Kidney (tissue), 14 donors: ENCODE results near the gene SBF1. TPM values are rescaled to one million over a fixed set of nuclear protein-coding genes. Genes with fewer than 3 reads are reported as not detected.
A peak's percentile ranks its signal among the peaks of the same experiment; 100 is the strongest.

ENCODE experiments used
- DNase-seq, 5 donors: peaks; one replicate each; pipeline ENCODE4 v3.0.0-alpha.2; 2013 to 2020
- FAIRE-seq: peaks from 2 replicates; lab custom pipeline; 2012; peaks lifted over from hg19 to GRCh38; lab: Jason Lieb, UNC
- H3K27ac ChIP-seq, 2 donors: one replicate each; pipeline ENCODE4 v1.7.0; 2013; ENCODE audit warnings: low read depth in 2 of 2, low read length in 2 of 2, inconsistent platforms in 1 of 2
- H3K27me3 ChIP-seq: one replicate; pipeline ENCODE4 v1.7.1; 2013; ENCODE audit warnings: low read length, inconsistent platforms; ENCODE audit not compliant: control insufficient read depth, insufficient read depth
- H3K36me3 ChIP-seq, 3 donors: one replicate each; pipeline versions ENCODE4 v1.7.0 to v1.7.1; 2013; ENCODE audit warnings: low read length in 3 of 3, control low read depth in 1 of 3, inconsistent platforms in 1 of 3; ENCODE audit not compliant: insufficient read depth in 3 of 3, control insufficient read depth in 2 of 3
- H3K4me1 ChIP-seq, 3 donors: one replicate each; pipeline versions ENCODE4 v1.7.0 to v1.7.1; 2013; ENCODE audit warnings: low read length in 3 of 3, inconsistent platforms in 1 of 3, low read depth in 1 of 3; ENCODE audit not compliant: control insufficient read depth in 2 of 3, insufficient read depth in 2 of 3
- H3K4me3 ChIP-seq, 3 donors: one replicate each; pipeline versions ENCODE4 v1.7.0 to v1.8.1; 2013; ENCODE audit warnings: low read length in 3 of 3, control low read depth in 1 of 3, inconsistent platforms in 1 of 3
- H3K9ac ChIP-seq, 3 donors: one replicate each; pipeline versions ENCODE4 v1.7.0 to v1.7.1; 2013; ENCODE audit warnings: low read length in 3 of 3, control low read depth in 1 of 3, inconsistent platforms in 1 of 3
- H3K9me3 ChIP-seq, 3 donors: one replicate each; pipeline versions ENCODE4 v1.7.0 to v1.7.1; 2013; ENCODE audit warnings: low read length in 3 of 3, control low read depth in 1 of 3, inconsistent platforms in 1 of 3; ENCODE audit not compliant: control insufficient read depth in 2 of 3, insufficient read depth in 1 of 3
- intact Hi-C: fragments of 100-400 bp; cut with DNase I; formaldehyde crosslinking; loops from one replicate; pipeline ENCODE4 v1.11.1; 2022
- polyA plus RNA-seq: library from polyadenylated mRNA; stranded (reverse); fragments of 350-450 nt; fragmentation: Illumina TruSeq; extraction: RNeasy Lipid Tissue Mini Kit (QIAGEN cat#74804); gene quantifications from one replicate; pipeline ENCODE4 v1.2.3, GENCODE V29; 2014; ENCODE audit warnings: low read depth, low replicate concordance; ENCODE audit not compliant: insufficient read depth
- total RNA-seq: library from RNA; stranded (reverse); fragmentation: NEBNext Ultra II Directional; extraction: Animal tissue kit (Norgen Biotek cat#: 25700); gene quantifications from one replicate; pipeline ENCODE4 v1.2.1, GENCODE V29; 2021
- TF ChIP-seq, protein P1 (sequence below): IDR thresholded peaks from 3 replicates; pipeline ENCODE4 v1.5.1; 2012; ENCODE audit warnings: mild to moderate bottlenecking, moderate library complexity, borderline replicate concordance; ENCODE audit not compliant: insufficient read depth; ENCODE audit errors: extremely low read depth
- donor health status: control.
- donor health status: control.
- donor health status: control.
- donor health status: control.
- donor health status: control.
- donor health status: DM: yes; HTN: yes; CAD: no.
- donor health status: Normal renal cell carcinoma (clear cell type).

SBF1 gene
- total and polyA plus RNA-seq, 2 donors from 2014 or later, result 18.1 to 73.9 TPM

GRCh38 chr22:50487290-50488005, 12.6 kb upstream of the SBF1 start:
- Histone ChIP-seq H3K27ac (peak overlapping the region in 1 of 2 donors; percentile 18), H3K4me3 (peak overlapping the region in 2 of 3 donors; percentile 69 to 75), H3K27me3 (no peaks in the 10 kb centered on the region), H3K9me3 (no peaks in the 10 kb centered on the region), H3K4me1 (peaks cover 0 to 13% (median 0%) of the 10 kb centered on the region in 3 donors), H3K9ac (peak overlapping the region in 1 of 3 donors; percentile 51), H3K36me3 (peaks cover 0 to 4% (median 0%) of the 10 kb centered on the region in 3 donors)
- TF ChIP-seq, protein P1, sequence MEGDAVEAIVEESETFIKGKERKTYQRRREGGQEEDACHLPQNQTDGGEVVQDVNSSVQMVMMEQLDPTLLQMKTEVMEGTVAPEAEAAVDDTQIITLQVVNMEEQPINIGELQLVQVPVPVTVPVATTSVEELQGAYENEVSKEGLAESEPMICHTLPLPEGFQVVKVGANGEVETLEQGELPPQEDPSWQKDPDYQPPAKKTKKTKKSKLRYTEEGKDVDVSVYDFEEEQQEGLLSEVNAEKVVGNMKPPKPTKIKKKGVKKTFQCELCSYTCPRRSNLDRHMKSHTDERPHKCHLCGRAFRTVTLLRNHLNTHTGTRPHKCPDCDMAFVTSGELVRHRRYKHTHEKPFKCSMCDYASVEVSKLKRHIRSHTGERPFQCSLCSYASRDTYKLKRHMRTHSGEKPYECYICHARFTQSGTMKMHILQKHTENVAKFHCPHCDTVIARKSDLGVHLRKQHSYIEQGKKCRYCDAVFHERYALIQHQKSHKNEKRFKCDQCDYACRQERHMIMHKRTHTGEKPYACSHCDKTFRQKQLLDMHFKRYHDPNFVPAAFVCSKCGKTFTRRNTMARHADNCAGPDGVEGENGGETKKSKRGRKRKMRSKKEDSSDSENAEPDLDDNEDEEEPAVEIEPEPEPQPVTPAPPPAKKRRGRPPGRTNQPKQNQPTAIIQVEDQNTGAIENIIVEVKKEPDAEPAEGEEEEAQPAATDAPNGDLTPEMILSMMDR, result no peak
- no peak for DNase-seq
- FAIRE-seq, result no peak
- intact Hi-C loops, result no loop called here

- H3K27ac ChIP-seq, result peak within 1 kb of the TSS; percentile 37 to 51
- no peaks in the 10 kb centered on the region for H3K9me3 ChIP-seq
- H3K36me3 ChIP-seq, result peaks cover 0 to 4% (median 0%) of the 10 kb centered on the region in 3 donors
- no peaks in the 10 kb centered on the region for H3K27me3 ChIP-seq
- TF ChIP-seq, protein P1, result no peak
- no peak for FAIRE-seq
- peaks cover 0 to 13% (median 0%) of the 10 kb centered on the region in 3 donors for H3K4me1 ChIP-seq
- peak within 1 kb of the TSS in 2 of 3 donors; percentile 69 to 75 for H3K4me3 ChIP-seq
- H3K9ac ChIP-seq, result peak within 1 kb of the TSS in 2 of 3 donors; percentile 16 to 51
- peak in 1 of 5 donors; percentile 73 for DNase-seq
- intact Hi-C loops, result no loop called here
These were observed 11.9 kb upstream of the SBF1 start, which contains the start of gene MIOX for GRCh38 chr22:50486561-50487289. TSS of gene MIOX (plus strand) at chr22:50486859. CDS start at chr22:50486898, 39 bp downstream.

- H3K9me3 ChIP-seq, result no peaks in the 10 kb centered on the region
- TF ChIP-seq, protein P1, result no peak
- peaks cover 0 to 10% (median 0%) of the 10 kb centered on the region in 3 donors for H3K4me1 ChIP-seq
- peak overlapping the region; percentile 27 to 33 for H3K27ac ChIP-seq
- H3K36me3 ChIP-seq, result peaks cover 0 to 4% (median 0%) of the 10 kb centered on the region in 3 donors
- DNase-seq, result peak in 1 of 5 donors; percentile 80
- H3K9ac ChIP-seq, result no peak overlapping the region
- intact Hi-C loops, result no loop called here
- H3K27me3 ChIP-seq, result peaks cover under 1% of the 10 kb centered on the region
- peak overlapping the region in 1 of 3 donors; percentile 75 for H3K4me3 ChIP-seq
- FAIRE-seq, result no peak
These were observed 10.6 kb upstream of the SBF1 start for GRCh38 chr22:50485221-50486131.
